ENCODE measurements around the gene TESK2. TPM values are rescaled to one million over a fixed set of nuclear protein-coding genes. Genes with fewer than 3 reads are reported as not detected.

TESK2 gene
- polyA plus RNA-seq, 1 donor (not counting 4 experiments of a cell fraction or from before 2014, with no cell fraction given), result 2.0 TPM

GRCh38 chr1:45446950-45447672 is 43.9 kb downstream of the TESK2 start:
- Histone ChIP-seq H4K20me1 (ENCODE audit: control insufficient read depth, extremely low read depth, insufficient read depth, low read length) (no peaks in the 10 kb centered on the region), H2AFZ (ENCODE audit: control insufficient read depth, low read length) (no peak overlapping the region), H3K4me1 (ENCODE audit: control insufficient read depth, extremely low read depth, insufficient read depth, low read length) (no peaks in the 10 kb centered on the region), H3K4me2 (ENCODE audit: control insufficient read depth, extremely low read depth, insufficient read depth, low read depth, low read length) (no peak overlapping the region), H3K9me3 (ENCODE audit: control insufficient read depth, low read depth, low read length) (no peaks in the 10 kb centered on the region), H3K27ac (ENCODE audit: control insufficient read depth, insufficient read depth, low read length) (no peak overlapping the region), H3K9me1 (ENCODE audit: control insufficient read depth, extremely low read depth, insufficient read depth, low read length) (no peaks in the 10 kb centered on the region), H3K4me3 (ENCODE audit: control insufficient read depth in 2 of 3, extremely low read depth in 1 of 3, insufficient read depth in 2 of 3, low read depth in 1 of 3, low read length in 3 of 3) (no peak overlapping the region), H3K36me3 (ENCODE audit: control insufficient read depth in 2 of 2, extremely low read depth in 1 of 2, insufficient read depth in 2 of 2, low read length in 2 of 2) (no peaks in the 10 kb centered on the region), H3K9ac (ENCODE audit: control insufficient read depth, extremely low read depth, insufficient read depth, low read length) (no peak overlapping the region), H3K27me3 (ENCODE audit: control insufficient read depth, extremely low read depth, insufficient read depth, low read length) (no peaks in the 10 kb centered on the region), H3K79me2 (ENCODE audit: control insufficient read depth, insufficient read depth, low read length) (no peaks in the 10 kb centered on the region)
- no peak for TF ChIP-seq CTCF (optimal IDR thresholded peaks at IDR 0.05 in 1 of 3, IDR thresholded peaks at IDR 0.05 in 1 of 3, conservative IDR thresholded peaks at IDR 0.05 in 1 of 3; ENCODE audit: extremely low read depth in 1 of 3, insufficient read depth in 2 of 3, low read length in 3 of 3)
- no peak for TF ChIP-seq EZH2 (IDR thresholded peaks at IDR 0.05; ENCODE audit: low read length)
- dilution Hi-C loops (cut with MboI; ENCODE audit: extremely low pct_ligation_motif_present, low sequenced_read_pairs), result no loop called here
- DNase-seq (ENCODE audit: low read depth, low spot score) (no peak), FAIRE-seq (no peak)

- Histone ChIP-seq H3K79me2 (ENCODE audit: control insufficient read depth, insufficient read depth, low read length) (no peaks in the 10 kb centered on the region), H3K9me1 (ENCODE audit: control insufficient read depth, extremely low read depth, insufficient read depth, low read length) (no peaks in the 10 kb centered on the region), H3K4me3 (ENCODE audit: control insufficient read depth in 2 of 3, extremely low read depth in 1 of 3, insufficient read depth in 2 of 3, low read depth in 1 of 3, low read length in 3 of 3) (no peak overlapping the region), H2AFZ (ENCODE audit: control insufficient read depth, low read length) (no peak overlapping the region), H3K4me1 (ENCODE audit: control insufficient read depth, extremely low read depth, insufficient read depth, low read length) (peaks cover 3% of the 10 kb centered on the region), H3K4me2 (ENCODE audit: control insufficient read depth, extremely low read depth, insufficient read depth, low read depth, low read length) (no peak overlapping the region), H4K20me1 (ENCODE audit: control insufficient read depth, extremely low read depth, insufficient read depth, low read length) (no peaks in the 10 kb centered on the region), H3K27me3 (ENCODE audit: control insufficient read depth, extremely low read depth, insufficient read depth, low read length) (no peaks in the 10 kb centered on the region), H3K36me3 (ENCODE audit: control insufficient read depth in 2 of 2, extremely low read depth in 1 of 2, insufficient read depth in 2 of 2, low read length in 2 of 2) (no peaks in the 10 kb centered on the region), H3K9ac (ENCODE audit: control insufficient read depth, extremely low read depth, insufficient read depth, low read length) (no peak overlapping the region), H3K27ac (ENCODE audit: control insufficient read depth, insufficient read depth, low read length) (no peak overlapping the region), H3K9me3 (ENCODE audit: control insufficient read depth, low read depth, low read length) (no peaks in the 10 kb centered on the region)
- dilution Hi-C loops (cut with MboI; ENCODE audit: extremely low pct_ligation_motif_present, low sequenced_read_pairs), result no loop called here
- no peak for TF ChIP-seq CTCF (optimal IDR thresholded peaks at IDR 0.05 in 1 of 3, IDR thresholded peaks at IDR 0.05 in 1 of 3, conservative IDR thresholded peaks at IDR 0.05 in 1 of 3; ENCODE audit: extremely low read depth in 1 of 3, insufficient read depth in 2 of 3, low read length in 3 of 3)
- no peak for TF ChIP-seq EZH2 (IDR thresholded peaks at IDR 0.05; ENCODE audit: low read length)
- FAIRE-seq (no peak), DNase-seq (ENCODE audit: low read depth, low spot score) (no peak)
Observed at GRCh38 chr1:45446530-45446929, 44.4 kb downstream of the TESK2 start.

All from keratinocyte (primary cell).